IPS-18c (cell line): Measurements from ENCODE around the gene NMT2.

ENCODE experiments used
- H3K4me3 ChIP-seq: 2 replicates; pipeline ENCODE4 v1.7.0; 2013; ENCODE audit warnings: low read depth, mild to moderate bottlenecking, low read length, moderate library complexity; ENCODE audit not compliant: insufficient read depth
- H3K9me3 ChIP-seq: one replicate; pipeline ENCODE4 v1.6.1; 2013; ENCODE audit warnings: mild to moderate bottlenecking, low read length, moderate library complexity; ENCODE audit not compliant: control insufficient read depth, insufficient read depth

Gene NMT2

GRCh38 chr10:15188603-15189002, 20.1 kb upstream of the NMT2 start:
- Histone ChIP-seq H3K4me3 (no peak overlapping the region), H3K9me3 (peaks cover 5% of the 10 kb centered on the region)

GRCh38 chr10:15183689-15184481, 15.4 kb upstream of the NMT2 start:
- Histone ChIP-seq H3K9me3 (peaks cover 5% of the 10 kb centered on the region), H3K4me3 (no peak overlapping the region)

- H3K9me3 ChIP-seq, result peaks cover 5% of the 10 kb centered on the region
- H3K4me3 ChIP-seq, result no peak overlapping the region
Observed at GRCh38 chr10:15182540-15183207, 14.2 kb upstream of the NMT2 start.

- Histone ChIP-seq H3K9me3 (peaks cover 5% of the 10 kb centered on the region), H3K4me3 (no peak overlapping the region)
Observed at GRCh38 chr10:15181576-15182156, 13.2 kb upstream of the NMT2 start.

GRCh38 chr10:15180736-15181135, 12.2 kb upstream of the NMT2 start:
- Histone ChIP-seq H3K4me3 (no peak overlapping the region), H3K9me3 (peaks cover 5% of the 10 kb centered on the region)

- H3K4me3 ChIP-seq, result no peak overlapping the region
- H3K9me3 ChIP-seq, result no peaks in the 10 kb centered on the region
Observed at GRCh38 chr10:15176269-15176668, 7.8 kb upstream of the NMT2 start.

- no peak overlapping the region for H3K4me3 ChIP-seq
- H3K9me3 ChIP-seq, result no peaks in the 10 kb centered on the region
Observed at GRCh38 chr10:15175587-15175986, 7.1 kb upstream of the NMT2 start.

- Histone ChIP-seq H3K4me3 (no peak overlapping the region), H3K9me3 (no peaks in the 10 kb centered on the region)
Observed at GRCh38 chr10:15172306-15172840, 3.9 kb upstream of the NMT2 start.

- H3K9me3 ChIP-seq, result no peaks in the 10 kb centered on the region
- no peak overlapping the region for H3K4me3 ChIP-seq
Observed at GRCh38 chr10:15169555-15170401, 1.3 kb upstream of the NMT2 start.

GRCh38 chr10:15168786-15169554, 477 bp upstream of the NMT2 start:
- Histone ChIP-seq H3K9me3 (no peaks in the 10 kb centered on the region), H3K4me3 (no peak overlapping the region)

- Histone ChIP-seq H3K4me3 (peak overlapping the region; percentile 83), H3K9me3 (no peaks in the 10 kb centered on the region)
Observed at GRCh38 chr10:15167411-15168290, 842 bp downstream of the NMT2 start.

GRCh38 chr10:15166325-15166724, 2.2 kb downstream of the NMT2 start:
- no peak overlapping the region for H3K4me3 ChIP-seq
- no peaks in the 10 kb centered on the region for H3K9me3 ChIP-seq

GRCh38 chr10:15163253-15163828, 5.2 kb downstream of the NMT2 start:
- no peaks in the 10 kb centered on the region for H3K9me3 ChIP-seq
- H3K4me3 ChIP-seq, result no peak overlapping the region

GRCh38 chr10:15158972-15159371, 9.5 kb downstream of the NMT2 start:
- Histone ChIP-seq H3K9me3 (no peaks in the 10 kb centered on the region), H3K4me3 (no peak overlapping the region)

GRCh38 chr10:15158448-15158847, 10.0 kb downstream of the NMT2 start:
- H3K4me3 ChIP-seq, result no peak overlapping the region

More at GRCh38 chr10:15158448-15158847, 10.0 kb downstream of the NMT2 start:
- H3K9me3 ChIP-seq, result no peaks in the 10 kb centered on the region
